GM18519 (cell line): Measurements from ENCODE around the gene DMRTB1.

Source experiments
- ATAC-seq: cut with Tn5 transposase; IDR thresholded peaks from one replicate; pipeline ENCODE4 v1.9.1; 2021; ENCODE audit warnings: mild to moderate bottlenecking, moderate library complexity; ENCODE audit not compliant: unreplicated experiment, low FRiP score

DMRTB1 gene

GRCh38 chr1:53462769-53463501, 3.7 kb downstream of the DMRTB1 start:
- no peak for ATAC-seq

GRCh38 chr1:53463961-53464899, 5.0 kb downstream of the DMRTB1 start:
- ATAC-seq = no peak

- no peak for ATAC-seq
Observed at GRCh38 chr1:53465023-53465957, 6.1 kb downstream of the DMRTB1 start.

- ATAC-seq = no peak
Observed at GRCh38 chr1:53467391-53467790, 8.2 kb downstream of the DMRTB1 start.

- no peak for ATAC-seq
Observed at GRCh38 chr1:53468374-53468773, 9.2 kb downstream of the DMRTB1 start.

- ATAC-seq = no peak
Observed at GRCh38 chr1:53469373-53469772, 10.2 kb downstream of the DMRTB1 start.

- no peak for ATAC-seq
Observed at GRCh38 chr1:53470155-53470554, 11.0 kb downstream of the DMRTB1 start.

GRCh38 chr1:53470584-53470983, 11.4 kb downstream of the DMRTB1 start:
- no peak for ATAC-seq

- no peak for ATAC-seq
Observed at GRCh38 chr1:53471000-53471399, 11.8 kb downstream of the DMRTB1 start.

GRCh38 chr1:53473463-53473862, 14.3 kb downstream of the DMRTB1 start:
- no peak for ATAC-seq

GRCh38 chr1:53475664-53476063, 16.5 kb downstream of the DMRTB1 start:
- ATAC-seq = no peak

GRCh38 chr1:53476579-53476978, 17.4 kb downstream of the DMRTB1 start:
- ATAC-seq = no peak

GRCh38 chr1:53477651-53478501, 18.7 kb downstream of the DMRTB1 start:
- no peak for ATAC-seq

- no peak for ATAC-seq
Observed at GRCh38 chr1:53478502-53478818, 19.3 kb downstream of the DMRTB1 start.

- no peak for ATAC-seq
Observed at GRCh38 chr1:53480678-53481077, 21.5 kb downstream of the DMRTB1 start.

- no peak for ATAC-seq
Observed at GRCh38 chr1:53481456-53481855, 22.3 kb downstream of the DMRTB1 start.

GRCh38 chr1:53482441-53483153, 23.4 kb downstream of the DMRTB1 start:
- no peak for ATAC-seq

- no peak for ATAC-seq
Observed at GRCh38 chr1:53483170-53483569, 24.0 kb downstream of the DMRTB1 start.

GRCh38 chr1:53483656-53484055, 24.5 kb downstream of the DMRTB1 start:
- ATAC-seq = no peak
